Measurements from ENCODE around the gene FAM83G.
"Not testable (repeated sequence)": the region's sequence is repeated elsewhere in the genome, so short reads cannot be mapped to it uniquely, and the experiment has no call there.

FAM83G gene

GRCh38 chr17:18950944-18951905, 53.3 kb downstream of the FAM83G start:
- DNase-seq (ENCODE audit: low read depth): no peak

GRCh38 chr17:18950346-18950745, 54.2 kb downstream of the FAM83G start:
- no peak for DNase-seq (ENCODE audit: low read depth)

- no peak for DNase-seq (ENCODE audit: low read depth)
These were observed 55.0 kb downstream of the FAM83G start for GRCh38 chr17:18949566-18949965.

GRCh38 chr17:18948476-18949006, 56.0 kb downstream of the FAM83G start:
- no peak for DNase-seq (ENCODE audit: low read depth)

- DNase-seq (ENCODE audit: low read depth): no peak
These were observed 56.7 kb downstream of the FAM83G start for GRCh38 chr17:18947866-18948265.

GRCh38 chr17:18946536-18946935, 58.0 kb downstream of the FAM83G start:
- DNase-seq (ENCODE audit: low read depth): no peak

GRCh38 chr17:18944646-18945045, 59.9 kb downstream of the FAM83G start:
- no peak for DNase-seq (ENCODE audit: low read depth)

- DNase-seq (ENCODE audit: low read depth): no peak
These were observed 65.9 kb downstream of the FAM83G start for GRCh38 chr17:18938692-18939023.

GRCh38 chr17:18937981-18938691, 66.4 kb downstream of the FAM83G start:
- no peak for DNase-seq (ENCODE audit: low read depth)

- no peak for DNase-seq (ENCODE audit: low read depth)
These were observed 71.2 kb downstream of the FAM83G start for GRCh38 chr17:18933102-18934058.

GRCh38 chr17:18932360-18933055, 72.1 kb downstream of the FAM83G start:
- DNase-seq (ENCODE audit: low read depth): no peak

- DNase-seq (ENCODE audit: low read depth): no peak
These were observed 75.9 kb downstream of the FAM83G start for GRCh38 chr17:18928628-18929125.

- DNase-seq (ENCODE audit: low read depth): no peak
These were observed 79.4 kb downstream of the FAM83G start for GRCh38 chr17:18925187-18925586.

GRCh38 chr17:18922596-18922995, 82.0 kb downstream of the FAM83G start:
- DNase-seq (ENCODE audit: low read depth): not testable (repeated sequence)

- no peak for DNase-seq (ENCODE audit: low read depth)
These were observed 82.6 kb downstream of the FAM83G start for GRCh38 chr17:18921912-18922451.

GRCh38 chr17:18921485-18921884, 83.1 kb downstream of the FAM83G start:
- no peak for DNase-seq (ENCODE audit: low read depth)

- DNase-seq (ENCODE audit: low read depth): peak; percentile 40
These were observed 83.6 kb downstream of the FAM83G start for GRCh38 chr17:18920911-18921441.

GRCh38 chr17:18919963-18920362, 84.6 kb downstream of the FAM83G start:
- DNase-seq (ENCODE audit: low read depth): no peak

Data from EH (cell line).